Measurements from ENCODE around the gene TXNDC16.
"Not testable (repeated sequence)": the region's sequence is repeated elsewhere in the genome, so short reads cannot be mapped to it uniquely, and the experiment has no call there.

Gene TXNDC16

DNA sequence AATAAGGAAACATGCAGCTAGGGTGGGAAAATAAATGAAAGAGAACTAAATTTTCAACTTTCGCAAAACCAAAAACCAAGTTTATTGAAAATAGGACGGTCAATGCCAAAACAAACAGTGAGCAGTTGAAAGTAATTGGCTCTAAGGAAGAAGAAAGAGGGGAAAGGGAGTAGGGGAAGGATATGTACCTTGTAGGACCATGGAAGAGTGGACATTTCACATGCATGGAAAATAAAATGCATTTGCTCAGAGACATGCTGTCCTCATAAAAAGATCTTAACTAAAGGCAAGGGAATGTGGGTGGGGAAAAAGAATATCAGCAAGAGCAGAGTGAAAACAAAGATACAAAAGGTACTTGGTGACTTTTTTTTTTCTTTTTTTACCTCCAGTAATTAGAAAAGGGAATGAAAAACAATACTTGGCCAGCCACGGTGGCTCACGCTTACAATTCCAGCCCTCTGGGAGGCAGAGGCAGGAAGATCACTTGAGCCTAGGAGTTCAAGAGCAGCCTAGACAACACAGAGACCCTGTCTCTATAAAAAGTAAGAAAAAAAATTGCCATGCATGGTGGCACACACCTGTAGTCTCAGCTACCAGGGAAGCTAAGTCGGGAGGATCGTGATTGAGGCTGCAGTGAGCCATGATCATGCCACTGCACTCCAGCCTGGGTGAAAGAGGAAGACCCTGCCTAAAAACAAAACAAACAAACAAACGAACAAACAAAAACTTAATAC lies 6.6 kb downstream of the TXNDC16 start:
- no peak for DNase-seq (ENCODE audit: low read depth)

- no peak for DNase-seq (ENCODE audit: low read depth)
Measured at GRCh38 chr14:52538623-52539022, 13.7 kb downstream of the TXNDC16 start.

- DNase-seq (ENCODE audit: low read depth): no peak
Measured at GRCh38 chr14:52536269-52536668, 16.0 kb downstream of the TXNDC16 start.

- no peak for DNase-seq (ENCODE audit: low read depth)
Measured at GRCh38 chr14:52531481-52531880, 20.8 kb downstream of the TXNDC16 start.

DNA sequence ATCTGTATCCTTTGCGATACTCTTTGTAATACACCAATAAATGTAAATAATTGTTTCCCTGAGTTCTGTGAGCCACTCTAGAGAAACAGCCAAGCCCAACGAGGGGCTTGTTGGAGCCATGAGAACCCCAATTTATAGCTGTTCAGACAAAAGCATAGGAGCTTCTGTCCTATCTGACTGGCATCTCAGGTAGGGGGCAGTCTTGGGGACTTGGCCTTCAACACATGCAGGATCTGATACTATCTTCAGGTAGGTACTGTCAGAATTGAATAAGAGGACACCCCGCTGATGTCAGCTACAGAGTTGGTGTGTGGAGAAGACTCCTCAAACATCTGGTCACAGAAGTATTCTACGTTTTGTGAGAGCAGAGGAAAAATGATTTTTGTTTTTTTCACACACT lies 25.3 kb downstream of the TXNDC16 start:
- DNase-seq (ENCODE audit: low read depth): no peak

GRCh38 chr14:52522581-52523345 lies 29.5 kb downstream of the TXNDC16 start:
- DNase-seq (ENCODE audit: low read depth): no peak

GRCh38 chr14:52522033-52522432 lies 30.3 kb downstream of the TXNDC16 start:
- no peak for DNase-seq (ENCODE audit: low read depth)

DNA sequence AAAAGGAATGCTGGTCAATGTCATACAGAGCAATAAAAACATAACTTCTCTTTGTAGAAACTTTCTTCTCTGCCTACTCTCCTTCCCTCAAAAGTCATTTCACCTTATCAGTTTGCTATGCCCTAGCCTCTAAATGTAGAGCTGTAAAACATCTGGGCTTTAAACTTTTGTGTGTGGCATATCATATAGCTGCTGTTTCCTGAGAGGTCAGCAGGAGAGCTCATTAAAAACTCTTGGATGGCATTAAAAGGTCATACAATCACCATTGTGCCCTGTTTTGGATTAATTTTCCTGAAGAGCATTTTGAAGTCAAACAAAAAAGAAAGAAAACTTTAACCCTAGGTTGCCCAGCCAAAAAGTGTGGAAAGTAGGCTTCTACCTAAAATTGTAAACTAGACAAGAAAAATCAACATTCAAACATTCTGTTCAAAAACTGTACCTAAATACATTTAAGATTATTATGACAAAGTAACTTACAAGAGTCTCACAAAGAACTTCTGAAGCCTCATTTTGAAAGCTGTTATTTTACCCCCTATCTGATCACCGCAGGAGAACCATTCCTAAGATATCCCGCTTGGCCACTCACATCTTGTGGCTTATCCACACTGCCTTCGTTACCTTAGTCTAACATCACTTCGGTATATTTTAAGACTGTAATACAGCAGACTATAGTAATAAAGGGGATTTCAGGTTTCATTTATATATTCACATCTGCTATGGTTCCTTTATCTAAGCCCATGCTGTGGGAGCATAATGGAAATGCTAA lies 38.1 kb downstream of the TXNDC16 start:
- DNase-seq (ENCODE audit: low read depth): no peak

- DNase-seq (ENCODE audit: low read depth): no peak
Measured at GRCh38 chr14:52513249-52513648, 39.1 kb downstream of the TXNDC16 start.

GRCh38 chr14:52494444-52494843 lies 57.9 kb downstream of the TXNDC16 start:
- DNase-seq (ENCODE audit: low read depth): no peak

GRCh38 chr14:52485350-52485960 lies 66.8 kb downstream of the TXNDC16 start:
- DNase-seq (ENCODE audit: low read depth): no peak

GRCh38 chr14:52481864-52482263 lies 70.4 kb downstream of the TXNDC16 start:
- no peak for DNase-seq (ENCODE audit: low read depth)

DNA sequence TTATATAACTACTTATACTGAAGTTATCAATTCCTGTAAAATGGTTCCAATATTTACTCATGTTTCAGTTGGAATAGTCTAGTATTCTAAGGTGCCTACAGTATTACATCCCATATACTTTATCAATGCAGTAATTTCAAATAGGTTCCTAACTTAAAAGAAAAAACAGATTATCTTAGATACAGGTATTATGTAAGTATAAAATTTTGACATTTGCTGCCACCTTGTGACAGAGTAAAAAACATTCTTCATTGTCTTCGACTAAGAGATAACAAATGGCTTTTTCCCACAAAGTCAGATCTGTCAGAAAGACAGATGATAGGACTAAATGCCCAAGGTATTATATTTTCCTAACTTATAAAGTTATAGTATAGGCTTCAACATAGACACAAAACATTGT lies 78.7 kb downstream of the TXNDC16 start:
- DNase-seq (ENCODE audit: low read depth): no peak

DNA sequence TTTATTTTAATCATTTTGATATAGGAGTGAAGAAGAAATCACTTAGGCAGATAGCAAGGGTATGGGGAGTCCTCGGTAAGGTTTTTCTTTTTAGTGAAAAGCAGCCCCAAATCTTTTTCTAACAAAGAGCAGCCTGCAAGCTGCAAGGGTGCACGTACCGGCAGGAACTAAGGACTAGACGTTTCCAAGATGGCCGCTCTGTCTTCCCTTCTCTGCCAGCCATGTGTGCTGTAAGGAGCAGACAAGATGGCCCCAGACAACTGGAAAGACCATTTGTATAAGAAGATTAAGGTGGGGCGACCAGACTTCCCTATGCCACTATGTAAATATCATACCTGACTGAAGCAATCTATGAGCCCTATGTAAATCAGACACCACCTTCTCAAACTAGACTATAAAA lies 79.6 kb downstream of the TXNDC16 start:
- no peak for DNase-seq (ENCODE audit: low read depth)

- DNase-seq (ENCODE audit: low read depth): not testable (repeated sequence)
Measured at GRCh38 chr14:52472251-52472650, 80.1 kb downstream of the TXNDC16 start.

GRCh38 chr14:52467515-52468266 lies 84.6 kb downstream of the TXNDC16 start:
- DNase-seq (ENCODE audit: low read depth): no peak

- no peak for DNase-seq (ENCODE audit: low read depth)
Measured at GRCh38 chr14:52464175-52464574, 88.1 kb downstream of the TXNDC16 start.

DNA sequence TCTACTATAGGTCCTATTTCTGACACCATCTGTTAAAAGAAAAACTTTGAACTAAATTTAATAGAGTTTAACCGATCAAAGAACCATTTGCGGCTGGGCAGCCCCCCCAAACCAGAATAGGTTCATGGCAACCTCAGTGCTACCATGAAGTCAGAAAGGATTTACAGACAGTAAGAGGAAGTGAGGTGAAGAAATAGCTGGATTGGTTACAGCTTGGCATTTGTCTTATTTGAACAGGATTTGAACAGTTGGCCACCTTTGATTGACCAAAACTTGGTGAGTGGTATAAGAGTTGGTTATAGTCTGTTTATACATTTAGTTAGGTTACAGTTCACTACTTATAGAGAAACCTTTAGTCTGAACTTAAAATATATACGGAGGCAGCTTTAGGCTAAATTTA lies 88.9 kb downstream of the TXNDC16 start:
- DNase-seq (ENCODE audit: low read depth): no peak

- DNase-seq (ENCODE audit: low read depth): no peak
Measured at GRCh38 chr14:52461721-52462120, 90.6 kb downstream of the TXNDC16 start.

DNA sequence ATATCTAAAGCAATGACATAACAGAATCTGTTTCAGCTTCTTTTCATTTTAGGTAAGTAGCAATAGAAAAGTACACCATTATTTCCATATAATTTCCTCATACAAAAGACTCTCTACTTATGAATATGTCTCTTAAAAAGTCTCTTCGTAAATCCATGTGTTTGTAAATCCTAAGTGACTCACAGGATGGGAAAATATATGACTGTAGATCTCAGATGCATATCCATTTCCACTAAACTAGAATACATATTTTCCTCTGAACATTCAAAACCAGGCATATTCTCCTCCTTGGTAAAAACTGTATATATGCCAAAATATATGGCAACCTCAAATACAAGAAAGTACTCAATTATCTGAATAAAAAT lies 93.6 kb downstream of the TXNDC16 start:
- no peak for DNase-seq (ENCODE audit: low read depth)

DNA sequence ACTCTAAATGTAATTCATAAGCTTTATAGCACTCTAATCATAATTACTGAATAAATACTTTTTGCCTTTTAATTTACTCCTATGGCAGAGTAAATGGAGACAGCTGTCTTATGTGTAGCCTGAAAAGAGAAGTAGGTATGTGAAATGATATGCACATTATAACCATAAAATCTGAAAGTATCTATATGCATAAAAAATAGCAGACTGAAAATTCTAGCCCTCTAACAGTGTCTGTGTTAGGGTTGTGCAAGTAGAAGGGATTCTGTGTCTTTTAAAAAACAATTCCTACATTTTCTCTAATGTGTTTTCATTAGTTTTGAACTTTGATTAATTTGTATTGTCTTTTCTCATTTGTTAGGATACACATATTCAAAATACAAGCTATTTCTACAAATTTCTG lies 94.9 kb downstream of the TXNDC16 start:
- DNase-seq (ENCODE audit: low read depth): no peak
